Naive thymus-derived CD8-positive, alpha-beta T cell (primary cell): ENCODE results near the gene NTRK1. TPM values are rescaled to one million over a fixed set of nuclear protein-coding genes. Genes with fewer than 3 reads are reported as not detected.
A peak's percentile ranks its signal among the peaks of the same experiment; 100 is the strongest.

ENCODE experiments used
- ATAC-seq, 2 donors: fragments of 150-1000 bp; cut with Tn5 transposase in 1 of 2; sonication (Bioruptor Pico), chemical (Tn5 transposase) in 1 of 2; 1 replicate in 1 of 2; 2 replicates in 1 of 2; pipeline ENCODE4 v1.10.0; 2021; ENCODE audit warnings: mild to moderate bottlenecking in 2 of 2, moderate library complexity in 2 of 2
- POLR2A ChIA-PET: fragments of 350-600 bp; sonication (Branson Sonifier 250); formaldehyde crosslinking; loops from one replicate; lab custom pipeline; 2021; ENCODE audit warnings: antibody characterized with exemption; lab: Charles Lee
- DNase-seq, 10 donors: peaks; one replicate each; pipeline versions ENCODE4 v3.0.0 to v3.0.0-alpha.2; 2020 to 2022
- H3K27ac Mint-ChIP-seq, 10 donors: one replicate each; pipeline ENCODE4 v1.8.0; 2020 to 2022; ENCODE audit warnings: mild to moderate bottlenecking in 10 of 10, mixed read lengths in 10 of 10, moderate library complexity in 4 of 10, inconsistent platforms in 1 of 10
- H3K27me3 Mint-ChIP-seq, 5 donors: one replicate each; pipeline ENCODE4 v1.8.0; 2021 to 2022; ENCODE audit warnings: mixed read lengths in 5 of 5
- H3K36me3 Mint-ChIP-seq, 3 donors: one replicate each; pipeline ENCODE4 v1.8.0; 2020 to 2022; ENCODE audit warnings: mixed read lengths in 3 of 3, mild to moderate bottlenecking in 2 of 3, inconsistent platforms in 1 of 3
- H3K4me1 Mint-ChIP-seq, 4 donors: one replicate each; pipeline ENCODE4 v1.8.0; 2021 to 2022; ENCODE audit warnings: mixed read lengths in 4 of 4
- H3K4me3 Mint-ChIP-seq, 10 donors: one replicate each; pipeline ENCODE4 v1.8.0; 2020 to 2022; ENCODE audit warnings: mild to moderate bottlenecking in 10 of 10, mixed read lengths in 10 of 10, moderate library complexity in 6 of 10, inconsistent platforms in 1 of 10
- H3K9me3 Mint-ChIP-seq, 9 donors: one replicate each; pipeline ENCODE4 v1.8.0; 2020 to 2022; ENCODE audit warnings: mixed read lengths in 9 of 9, mild to moderate bottlenecking in 3 of 9, inconsistent platforms in 1 of 9, moderate library complexity in 1 of 9
- polyA plus RNA-seq, 3 donors: library from polyadenylated mRNA; unstranded; fragments of 300-500 nt; fragmentation: Illumina TruSeq; gene quantifications; one replicate each; pipeline ENCODE4 v1.2.3, GENCODE V29; 2021
- total RNA-seq, 8 experiments: library from RNA in 2 of 8; stranded (reverse) in 2 of 8; gene quantifications; one replicate each; pipeline ENCODE4 v1.2.3 and lab custom pipeline; 2021 to 2026

The NTRK1 gene
- total and polyA plus RNA-seq, 5 experiments from 2014 or later = 0.14 to 0.25 TPM; not detected in 3

- ATAC-seq (no peak), DNase-seq (no peak)
- H3K4me3 Mint-ChIP-seq = peak overlapping the region; percentile 50 to 78 (median 69)
- H3K36me3 Mint-ChIP-seq = no peaks in the 10 kb centered on the region
- no peaks in the 10 kb centered on the region for H3K9me3 Mint-ChIP-seq
- peak overlapping the region in 7 of 10 donors; percentile 52 to 92 (median 76) for H3K27ac Mint-ChIP-seq
- H3K27me3 Mint-ChIP-seq = peaks cover 7 to 32% (median 18%) of the 10 kb centered on the region in 5 donors
- POLR2A ChIA-PET = interaction anchor here (1.0 to 3.4 kb wide), 5 partner anchors 8 to 107 kb away, joined by 3 to 12 read pairs (median 5); partner anchors contain the start of genes MRPL24 and NTRK1
- peaks cover 13 to 37% (median 35%) of the 10 kb centered on the region in 4 donors for H3K4me1 Mint-ChIP-seq
These were observed 12.8 kb upstream of the NTRK1 start for GRCh38 chr1:156847591-156848460.

- Mint-ChIP-seq H3K4me1 (peaks cover 13 to 37% (median 35%) of the 10 kb centered on the region in 4 donors), H3K4me3 (peak overlapping the region; percentile 50 to 78 (median 69)), H3K9me3 (no peaks in the 10 kb centered on the region), H3K36me3 (no peaks in the 10 kb centered on the region), H3K27me3 (peaks cover 3 to 29% (median 10%) of the 10 kb centered on the region in 5 donors), H3K27ac (peak overlapping the region in 8 of 10 donors; percentile 59 to 93 (median 88))
- DNase-seq = peak; percentile 48 to 89 (median 68)
- POLR2A ChIA-PET = interaction anchor here (1.0 to 3.4 kb wide), 4 partner anchors 9 to 108 kb away, joined by 3 to 12 read pairs (median 5); partner anchors contain the start of genes MRPL24 and NTRK1
- ATAC-seq = peak; percentile 86 to 89
These were observed 12.1 kb upstream of the NTRK1 start for GRCh38 chr1:156848461-156849150.

GRCh38 chr1:156849151-156849496, 11.5 kb upstream of the NTRK1 start:
- Mint-ChIP-seq H3K9me3 (no peaks in the 10 kb centered on the region), H3K36me3 (no peaks in the 10 kb centered on the region), H3K27me3 (peaks cover under 1 to 24% (median 5%) of the 10 kb centered on the region in 5 donors), H3K4me3 (peak overlapping the region in 9 of 10 donors; percentile 50 to 78 (median 70)), H3K27ac (peak overlapping the region in 8 of 10 donors; percentile 37 to 93 (median 88)), H3K4me1 (peaks cover 10 to 34% (median 31%) of the 10 kb centered on the region in 4 donors)
- ATAC-seq (no peak), DNase-seq (no peak)
- POLR2A ChIA-PET = interaction anchor here (1.0 to 3.4 kb wide), 4 partner anchors 9 to 108 kb away, joined by 3 to 12 read pairs (median 5); partner anchors contain the start of genes MRPL24 and NTRK1

GRCh38 chr1:156851779-156852417, 8.8 kb upstream of the NTRK1 start:
- Mint-ChIP-seq H3K36me3 (no peaks in the 10 kb centered on the region), H3K4me3 (no peak overlapping the region), H3K9me3 (no peaks in the 10 kb centered on the region), H3K27me3 (peaks cover 0 to 20% (median 0%) of the 10 kb centered on the region in 5 donors), H3K4me1 (peaks cover 10 to 21% (median 17%) of the 10 kb centered on the region in 4 donors), H3K27ac (no peak overlapping the region)
- no peak for ATAC-seq
- no peak for DNase-seq
- POLR2A ChIA-PET = interaction anchor here (1.6 kb wide), 1 partner anchor 32 kb away, joined by 4 read pairs; no protein-coding TSS in a partner anchor

GRCh38 chr1:156852418-156852874, 8.2 kb upstream of the NTRK1 start:
- Mint-ChIP-seq H3K4me3 (no peak overlapping the region), H3K27ac (no peak overlapping the region), H3K4me1 (peaks cover 10 to 18% (median 15%) of the 10 kb centered on the region in 4 donors), H3K27me3 (peaks cover 0 to 16% (median 0%) of the 10 kb centered on the region in 5 donors), H3K9me3 (no peaks in the 10 kb centered on the region), H3K36me3 (no peaks in the 10 kb centered on the region)
- DNase-seq (no peak), ATAC-seq (no peak)
- POLR2A ChIA-PET = interaction anchor here (1.6 kb wide), 1 partner anchor 32 kb away, joined by 4 read pairs; no protein-coding TSS in a partner anchor

GRCh38 chr1:156853761-156854160, 6.9 kb upstream of the NTRK1 start:
- no peak overlapping the region for H3K4me3 Mint-ChIP-seq
- POLR2A ChIA-PET = interaction anchor here (1.6 kb wide), 1 partner anchor 30 kb away, joined by 4 read pairs; no protein-coding TSS in a partner anchor
- H3K36me3 Mint-ChIP-seq = no peaks in the 10 kb centered on the region
- DNase-seq = no peak
- H3K27ac Mint-ChIP-seq = peak overlapping the region in 3 of 10 donors; percentile 56 to 71 (median 67)
- H3K4me1 Mint-ChIP-seq = peaks cover 4 to 10% (median 9%) of the 10 kb centered on the region in 4 donors
- H3K27me3 Mint-ChIP-seq = peaks cover 0 to 22% (median 10%) of the 10 kb centered on the region in 5 donors
- no peaks in the 10 kb centered on the region for H3K9me3 Mint-ChIP-seq
- ATAC-seq = no peak

GRCh38 chr1:156854634-156855033, 6.0 kb upstream of the NTRK1 start:
- no peak for DNase-seq
- no peak for ATAC-seq
- Mint-ChIP-seq H3K4me3 (no peak overlapping the region), H3K27me3 (peaks cover 0 to 22% (median 10%) of the 10 kb centered on the region in 5 donors), H3K4me1 (peaks cover 0 to 10% (median 8%) of the 10 kb centered on the region in 4 donors), H3K27ac (no peak overlapping the region), H3K36me3 (no peaks in the 10 kb centered on the region), H3K9me3 (no peaks in the 10 kb centered on the region)
- POLR2A ChIA-PET = interaction anchor here (1.6 kb wide), 1 partner anchor 8 kb away, joined by 4 read pairs; no protein-coding TSS in a partner anchor

GRCh38 chr1:156856282-156856785, 4.3 kb upstream of the NTRK1 start:
- ATAC-seq (no peak), DNase-seq (no peak)
- POLR2A ChIA-PET = interaction anchor here (1.6 kb wide), 1 partner anchor 9 kb away, joined by 4 read pairs; no protein-coding TSS in a partner anchor
- Mint-ChIP-seq H3K4me3 (no peak overlapping the region), H3K36me3 (no peaks in the 10 kb centered on the region), H3K27me3 (peaks cover 2 to 31% (median 16%) of the 10 kb centered on the region in 5 donors), H3K4me1 (peaks cover 6 to 21% (median 14%) of the 10 kb centered on the region in 4 donors), H3K27ac (no peak overlapping the region), H3K9me3 (no peaks in the 10 kb centered on the region)

- H3K9me3 Mint-ChIP-seq = no peaks in the 10 kb centered on the region
- POLR2A ChIA-PET = interaction anchor here (1.1 to 1.4 kb wide), 2 partner anchors 9 to 14 kb away, joined by 3 to 5 read pairs; no protein-coding TSS in a partner anchor
- H3K27me3 Mint-ChIP-seq = peaks cover 7 to 43% (median 28%) of the 10 kb centered on the region in 5 donors
- no peak overlapping the region for H3K27ac Mint-ChIP-seq
- DNase-seq (no peak), ATAC-seq (no peak)
- peaks cover 6 to 27% (median 19%) of the 10 kb centered on the region in 4 donors for H3K4me1 Mint-ChIP-seq
- no peak overlapping the region for H3K4me3 Mint-ChIP-seq
- H3K36me3 Mint-ChIP-seq = no peaks in the 10 kb centered on the region
These were observed 3.1 kb upstream of the NTRK1 start for GRCh38 chr1:156857532-156857931.

- Mint-ChIP-seq H3K27ac (peak overlapping the region in 2 of 10 donors; percentile 5 to 77), H3K27me3 (peaks cover 13 to 53% (median 34%) of the 10 kb centered on the region in 5 donors), H3K36me3 (no peaks in the 10 kb centered on the region), H3K4me1 (peaks cover 11 to 34% (median 25%) of the 10 kb centered on the region in 4 donors), H3K4me3 (peak overlapping the region in 7 of 10 donors; percentile 1 to 75 (median 36)), H3K9me3 (no peaks in the 10 kb centered on the region)
- DNase-seq = no peak
- POLR2A ChIA-PET = interaction anchor here (1.4 kb wide), 1 partner anchor 10 kb away, joined by 5 read pairs; no protein-coding TSS in a partner anchor
- no peak for ATAC-seq
These were observed 2.1 kb upstream of the NTRK1 start for GRCh38 chr1:156858555-156858956.

GRCh38 chr1:156858959-156859522, 1.6 kb upstream of the NTRK1 start, which contains the start of gene INSRR:
TSS of gene INSRR (minus strand) at chr1:156859117. CDS start at chr1:156858621, 496 bp downstream.
- ATAC-seq (peak in 1 of 2 donors; percentile 3), DNase-seq (peak in 1 of 10 donors; percentile 15)
- peaks cover 11 to 37% (median 28%) of the 10 kb centered on the region in 4 donors for H3K4me1 Mint-ChIP-seq

More at GRCh38 chr1:156858959-156859522, 1.6 kb upstream of the NTRK1 start, which contains the start of gene INSRR:
- Mint-ChIP-seq H3K36me3 (no peaks in the 10 kb centered on the region), H3K9me3 (no peaks in the 10 kb centered on the region), H3K4me3 (peak within 1 kb of the TSS; percentile 72 to 92 (median 83)), H3K27me3 (peaks cover 18 to 58% (median 39%) of the 10 kb centered on the region in 5 donors), H3K27ac (peak within 1 kb of the TSS in 3 of 10 donors; percentile 5 to 77 (median 15))
- POLR2A ChIA-PET = interaction anchor here (1.9 to 3.0 kb wide), 3 partner anchors 10 to 60 kb away, joined by 12 to 13 read pairs (median 13); no protein-coding TSS in a partner anchor
